ENCODE results near the gene CCDC43.

DNA sequence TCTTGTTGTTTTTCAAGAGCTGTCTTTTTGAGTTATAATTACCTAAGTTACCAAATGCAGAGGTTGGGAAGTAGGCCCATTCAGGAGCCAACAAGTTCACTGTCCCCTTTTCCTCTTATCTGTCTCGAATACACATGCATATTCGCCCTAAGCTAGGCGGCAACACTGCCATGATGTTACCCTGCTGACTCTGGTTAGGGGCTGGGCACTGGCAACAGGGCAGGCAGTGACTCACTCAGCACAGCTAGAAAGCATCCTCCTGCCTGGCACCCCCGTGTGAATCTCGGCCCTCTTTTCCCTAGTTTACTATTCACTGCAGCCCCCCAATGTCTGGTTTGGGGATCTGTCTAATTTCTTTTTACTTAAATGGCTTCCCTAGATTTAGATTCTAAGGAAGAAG, 32.7 kb upstream of the CCDC43 start:
- TF ChIP-seq MAX (IDR thresholded peaks at IDR 0.05) (no peak), KDM4A (IDR thresholded peaks at IDR 0.05; ENCODE audit: low read depth, low read length, severe bottlenecking) (no peak)
